Endothelial cell of umbilical vein (primary cell): ENCODE data around the gene GPR158. TPM values are rescaled to one million over a fixed set of nuclear protein-coding genes. Genes with fewer than 3 reads are reported as not detected.

ENCODE experiments used
- BruUV-seq: library from RNA; stranded (reverse); fragments of 400-500 nt; replicated peaks from 2 replicates; lab custom pipeline; 2021; lab: Mats Ljungman, UMichigan
- CTCF ChIA-PET: fragments of 300-600, 350-600 bp; sonication (Branson Sonifier 250); formaldehyde crosslinking; loops from one replicate; lab custom pipeline; 2021; ENCODE audit warnings: antibody characterized with exemption, inconsistent platforms; lab: Charles Lee
- POLR2A ChIA-PET: fragments of 300-600, 350-600 bp; sonication (Branson Sonifier 250); formaldehyde crosslinking; loops from one replicate; lab custom pipeline; 2021; ENCODE audit warnings: antibody characterized with exemption, inconsistent platforms; lab: Charles Lee
- DNase-seq: peaks from one replicate; pipeline ENCODE4 v3.0.0-alpha.2; 2011; ENCODE audit warnings: low read depth, low spot score
- FAIRE-seq: peaks from 2 replicates; lab custom pipeline; 2011; peaks lifted over from hg19 to GRCh38; lab: Jason Lieb, UNC
- H2AFZ ChIP-seq: 2 replicates; pipeline ENCODE4 v1.6.0; 2012; ENCODE audit warnings: low read depth, low read length, control low read depth, inconsistent platforms
- H3K27ac ChIP-seq: 2 replicates; pipeline ENCODE4 v1.5.1; 2011; ENCODE audit warnings: low read depth, mild to moderate bottlenecking, control low read depth, low read length, moderate library complexity; ENCODE audit not compliant: insufficient read depth
- H3K27me3 ChIP-seq, 2 experiments: 2 replicates each; pipeline versions ENCODE4 v1.6.0 to v1.6.1; 2011; ENCODE audit warnings: low read length in 2 of 2, mixed read lengths in 1 of 2; ENCODE audit not compliant: control insufficient read depth in 2 of 2, insufficient read depth in 2 of 2
- H3K36me3 ChIP-seq, 2 experiments: 2 replicates in 1 of 2; 3 replicates in 1 of 2; pipeline ENCODE4 v1.5.1; 2011; ENCODE audit warnings: low read length in 2 of 2, mild to moderate bottlenecking in 1 of 2, moderate library complexity in 1 of 2; ENCODE audit not compliant: control insufficient read depth in 2 of 2, insufficient read depth in 2 of 2; ENCODE audit errors: extremely low read depth in 1 of 2
- H3K4me1 ChIP-seq: 3 replicates; pipeline ENCODE4 v1.5.1; 2011; ENCODE audit warnings: mild to moderate bottlenecking, low read length; ENCODE audit not compliant: control insufficient read depth, insufficient read depth; ENCODE audit errors: extremely low read depth
- H3K4me2 ChIP-seq: 2 replicates; pipeline ENCODE4 v1.6.1; 2011; ENCODE audit warnings: low read length, control low read depth, mixed read lengths; ENCODE audit not compliant: insufficient read depth
- H3K4me3 ChIP-seq, 3 experiments: fragments of 200-600 bp in 1 of 3; sonication (generic), shearing (Covaris generic) in 1 of 3; replicated peaks in 1 of 3; 2 replicates each; pipeline ENCODE4 v1.5.1; 2011 to 2016; ENCODE audit warnings: control low read depth in 3 of 3, low read length in 3 of 3, mild to moderate bottlenecking in 2 of 3, inconsistent platforms in 1 of 3, low read depth in 1 of 3, moderate library complexity in 1 of 3; ENCODE audit not compliant: insufficient read depth in 1 of 3
- H3K79me2 ChIP-seq: 2 replicates; pipeline ENCODE4 v1.6.0; 2012; ENCODE audit warnings: low read length, inconsistent platforms; ENCODE audit not compliant: control insufficient read depth, insufficient read depth
- H3K9ac ChIP-seq: replicated peaks from 2 replicates; pipeline ENCODE3; 2011; ENCODE audit warnings: low read length, control low read depth; ENCODE audit not compliant: insufficient read depth; ENCODE audit errors: extremely low read depth
- H3K9me1 ChIP-seq: replicated peaks from 3 replicates; pipeline ENCODE4 v1.6.0; 2011; ENCODE audit warnings: mild to moderate bottlenecking, low read length; ENCODE audit not compliant: control insufficient read depth, insufficient read depth; ENCODE audit errors: extremely low read depth
- H3K9me3 ChIP-seq: replicated peaks from 2 replicates; pipeline ENCODE4 v1.5.1; 2012; ENCODE audit warnings: low read length, inconsistent platforms; ENCODE audit not compliant: control insufficient read depth, insufficient read depth
- H4K20me1 ChIP-seq: replicated peaks from 2 replicates; pipeline ENCODE3; 2011; ENCODE audit warnings: mild to moderate bottlenecking, low read length; ENCODE audit not compliant: control insufficient read depth, insufficient read depth; ENCODE audit errors: extremely low read depth
- EZH2 ChIP-seq: IDR thresholded peaks from 2 replicates; pipeline ENCODE4 v1.6.1; 2012; ENCODE audit warnings: borderline replicate concordance, low read depth, mild to moderate bottlenecking, moderate library complexity, low read length, inconsistent platforms; ENCODE audit not compliant: severe bottlenecking
- FOS ChIP-seq: IDR thresholded peaks from 2 replicates; pipeline ENCODE4 v1.6.1; 2011; ENCODE audit warnings: mild to moderate bottlenecking, low read length, moderate library complexity, borderline replicate concordance; ENCODE audit not compliant: insufficient read depth
- GATA2 ChIP-seq: IDR thresholded peaks from 2 replicates; pipeline ENCODE4 v1.7.0; 2011; ENCODE audit warnings: low read depth, mild to moderate bottlenecking, moderate library complexity, mixed read lengths, low read length; ENCODE audit not compliant: insufficient read length, insufficient read depth
- JUN ChIP-seq: IDR thresholded peaks from 2 replicates; pipeline ENCODE4 v1.6.1; 2011; ENCODE audit warnings: borderline replicate concordance, low read depth; ENCODE audit not compliant: insufficient read length, insufficient read depth
- MYC ChIP-seq: IDR thresholded peaks from one replicate; pipeline ENCODE4 v1.6.1; 2011; ENCODE audit warnings: mild to moderate bottlenecking, low read depth, low read length
- POLR2A ChIP-seq: IDR thresholded peaks from 2 replicates; pipeline ENCODE4 v1.6.1; 2012; ENCODE audit warnings: low read depth, mild to moderate bottlenecking, control low read depth, low read length
- POLR2AphosphoS5 ChIP-seq: IDR thresholded peaks from 2 replicates; pipeline ENCODE4 v1.6.1; 2012; ENCODE audit warnings: low read depth, mild to moderate bottlenecking, control low read depth, low read length, moderate library complexity; ENCODE audit not compliant: insufficient read depth
- dilution Hi-C: fragments of 300-500 bp; cut with MboI; formaldehyde crosslinking; loops from one replicate; pipeline ENCODE4 v1.15.0; 2019; ENCODE audit warnings: low sequenced_read_pairs; ENCODE audit not compliant: extremely low pct_ligation_motif_present
- intact Hi-C: fragments of 100-400 bp; cut with micrococcal nuclease; formaldehyde crosslinking; loops from one replicate; pipeline ENCODE4 v1.10.0; 2022
- polyA plus RNA-seq, 4 experiments: library from polyadenylated mRNA; depleted of rRNA in 3 of 4; stranded (reverse) in 3 of 4; unstranded in 1 of 4; fragments of >200 nt; gene quantifications; 2 replicates each; pipeline versions ENCODE4 v1.2.1 to v1.2.3, GENCODE V29; 2011 to 2012; ENCODE audit warnings: missing spikeins in 1 of 4
- total RNA-seq: library from RNA; stranded (reverse); gene quantifications from 2 replicates; pipeline ENCODE4 v1.2.3, GENCODE V29; 2021
- TF ChIP-seq, protein P1 (sequence below), 2 donors: IDR thresholded peaks; 1 replicate in 1 of 2; 2 replicates in 1 of 2; pipeline ENCODE4 v1.5.1; 2011; ENCODE audit warnings: low read length in 2 of 2, mild to moderate bottlenecking in 2 of 2, moderate library complexity in 2 of 2, control low read depth in 1 of 2, inconsistent platforms in 1 of 2, low read depth in 1 of 2; ENCODE audit not compliant: insufficient read depth in 1 of 2; ENCODE audit errors: extremely low read depth in 1 of 2
- TF ChIP-seq, protein P2 (sequence below): IDR thresholded peaks from 2 replicates; pipeline ENCODE4 v1.6.1; 2011; ENCODE audit not compliant: insufficient read depth, insufficient read length

Gene GPR158
- total and polyA plus RNA-seq, 2 donors (not counting 3 experiments of a cell fraction or from before 2014, with no cell fraction given): not detected

DNA sequence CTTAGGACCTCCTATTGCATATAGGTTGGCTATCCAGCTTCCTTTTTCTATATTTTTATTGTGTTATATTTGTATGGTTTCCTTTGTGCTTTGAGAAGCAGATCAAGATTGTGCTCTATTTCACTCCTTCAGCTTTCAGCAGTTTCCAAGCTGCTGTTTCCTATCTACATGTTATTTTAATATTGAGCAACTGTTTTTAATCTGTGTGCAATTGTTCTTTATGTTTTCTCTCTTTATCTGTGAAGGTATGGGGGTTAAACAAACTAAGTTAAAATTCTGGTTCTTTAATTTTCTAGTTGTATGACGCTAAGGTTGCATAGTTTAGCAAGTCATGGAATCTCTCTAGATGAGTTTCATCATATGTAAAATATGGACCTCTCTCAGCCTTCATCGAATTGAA, 251.0 kb downstream of the GPR158 start:
- Histone ChIP-seq H3K4me1 (no peaks in the 10 kb centered on the region), H3K27ac (no peak overlapping the region), H3K36me3 (no peaks in the 10 kb centered on the region), H3K27me3 (no peaks in the 10 kb centered on the region), H3K4me2 (no peak overlapping the region), H3K79me2 (no peaks in the 10 kb centered on the region), H3K9me1 (no peaks in the 10 kb centered on the region), H2AFZ (no peak overlapping the region), H3K9ac (no peak overlapping the region), H3K4me3 (no peak overlapping the region), H3K9me3 (no peaks in the 10 kb centered on the region), H4K20me1 (no peaks in the 10 kb centered on the region)
- ChIA-PET CTCF (no interaction called here), POLR2A (no interaction called here)
- dilution Hi-C loops: no loop called here
- intact Hi-C loops: no loop called here
- FAIRE-seq (no peak), DNase-seq (no peak)
- BruUV-seq: no TSS peak
- TF ChIP-seq FOS (no peak), JUN (no peak), POLR2A (no peak), POLR2AphosphoS5 (no peak), GATA2 (no peak), EZH2 (no peak)

DNA sequence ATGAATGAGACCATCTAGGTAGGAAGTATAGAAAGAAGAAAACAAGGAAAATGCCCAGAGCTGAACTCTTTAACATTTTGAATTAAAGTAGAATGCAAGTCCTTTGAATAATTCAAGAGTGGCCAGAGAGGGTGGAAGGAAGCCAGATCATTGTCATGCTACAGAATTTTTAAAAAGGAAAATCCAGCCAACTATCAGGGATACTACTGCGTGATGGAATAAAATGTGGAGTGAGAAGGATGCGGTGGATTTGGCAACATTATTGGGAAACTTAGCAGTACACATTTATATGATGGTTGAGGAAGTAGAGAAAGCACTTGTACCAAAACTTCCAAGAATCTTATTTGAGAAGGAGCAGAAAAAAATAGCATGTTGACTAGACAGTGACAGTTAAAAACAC, 261.6 kb downstream of the GPR158 start:
- no peak for FAIRE-seq
- dilution Hi-C loops: no loop called here
- BruUV-seq: no TSS peak

More for the DNA sequence above, 261.6 kb downstream of the GPR158 start:
- H3K9me3 ChIP-seq: no peaks in the 10 kb centered on the region
- POLR2A ChIA-PET: no interaction called here
- no peaks in the 10 kb centered on the region for H3K4me1 ChIP-seq
- no peaks in the 10 kb centered on the region for H3K79me2 ChIP-seq
- no peak overlapping the region for H3K4me3 ChIP-seq
- H3K4me2 ChIP-seq: no peak overlapping the region
- no peak overlapping the region for H3K9ac ChIP-seq
- no peak overlapping the region for H3K27ac ChIP-seq
- CTCF ChIA-PET: interaction anchor here (0.8 kb wide), 1 partner anchor 11 kb away, joined by 3 read pairs; no protein-coding TSS in a partner anchor
- DNase-seq: no peak
- intact Hi-C loops: no loop called here
- H4K20me1 ChIP-seq: no peaks in the 10 kb centered on the region
- TF ChIP-seq, protein P1, sequence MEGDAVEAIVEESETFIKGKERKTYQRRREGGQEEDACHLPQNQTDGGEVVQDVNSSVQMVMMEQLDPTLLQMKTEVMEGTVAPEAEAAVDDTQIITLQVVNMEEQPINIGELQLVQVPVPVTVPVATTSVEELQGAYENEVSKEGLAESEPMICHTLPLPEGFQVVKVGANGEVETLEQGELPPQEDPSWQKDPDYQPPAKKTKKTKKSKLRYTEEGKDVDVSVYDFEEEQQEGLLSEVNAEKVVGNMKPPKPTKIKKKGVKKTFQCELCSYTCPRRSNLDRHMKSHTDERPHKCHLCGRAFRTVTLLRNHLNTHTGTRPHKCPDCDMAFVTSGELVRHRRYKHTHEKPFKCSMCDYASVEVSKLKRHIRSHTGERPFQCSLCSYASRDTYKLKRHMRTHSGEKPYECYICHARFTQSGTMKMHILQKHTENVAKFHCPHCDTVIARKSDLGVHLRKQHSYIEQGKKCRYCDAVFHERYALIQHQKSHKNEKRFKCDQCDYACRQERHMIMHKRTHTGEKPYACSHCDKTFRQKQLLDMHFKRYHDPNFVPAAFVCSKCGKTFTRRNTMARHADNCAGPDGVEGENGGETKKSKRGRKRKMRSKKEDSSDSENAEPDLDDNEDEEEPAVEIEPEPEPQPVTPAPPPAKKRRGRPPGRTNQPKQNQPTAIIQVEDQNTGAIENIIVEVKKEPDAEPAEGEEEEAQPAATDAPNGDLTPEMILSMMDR (IDR thresholded peaks at IDR 0.05; ENCODE audit: extremely low read depth in 1 of 2, insufficient read depth in 1 of 2, low read depth in 1 of 2, low read length in 2 of 2): no peak
- TF ChIP-seq POLR2A (no peak), GATA2 (no peak), POLR2AphosphoS5 (no peak), MYC (no peak), FOS (no peak), EZH2 (no peak), JUN (no peak)
- TF ChIP-seq, protein P2, sequence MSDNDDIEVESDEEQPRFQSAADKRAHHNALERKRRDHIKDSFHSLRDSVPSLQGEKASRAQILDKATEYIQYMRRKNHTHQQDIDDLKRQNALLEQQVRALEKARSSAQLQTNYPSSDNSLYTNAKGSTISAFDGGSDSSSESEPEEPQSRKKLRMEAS: no peak
- H2AFZ ChIP-seq: no peak overlapping the region
- no peaks in the 10 kb centered on the region for H3K36me3 ChIP-seq
- H3K27me3 ChIP-seq: peaks cover 0 to 1% of the 10 kb centered on the region in 2 experiments
- no peaks in the 10 kb centered on the region for H3K9me1 ChIP-seq
